Rectal smooth muscle tissue (tissue), 1 donor: Measurements from ENCODE around the gene ACVRL1.

ENCODE experiments used
- H3K27ac ChIP-seq: one replicate; pipeline ENCODE4 v1.7.0; 2013; ENCODE audit warnings: low read depth, low read length, inconsistent platforms
- H3K27me3 ChIP-seq: one replicate; pipeline ENCODE4 v1.7.0; 2013; ENCODE audit warnings: low read length; ENCODE audit not compliant: control insufficient read depth, insufficient read depth
- H3K36me3 ChIP-seq: one replicate; pipeline ENCODE4 v1.7.0; 2013; ENCODE audit warnings: low read length; ENCODE audit not compliant: control insufficient read depth, insufficient read depth
- H3K4me1 ChIP-seq: one replicate; pipeline ENCODE4 v1.7.0; 2013; ENCODE audit warnings: low read length; ENCODE audit not compliant: control insufficient read depth, insufficient read depth
- H3K4me3 ChIP-seq: one replicate; pipeline ENCODE4 v1.7.0; 2013; ENCODE audit warnings: low read length
- H3K9ac ChIP-seq: one replicate; pipeline ENCODE4 v1.7.0; 2013; ENCODE audit warnings: low read length

The ACVRL1 gene

GRCh38 chr12:51893786-51894185 lies 13.5 kb upstream of the ACVRL1 start:
- H3K9ac ChIP-seq = no peak overlapping the region
- no peaks in the 10 kb centered on the region for H3K36me3 ChIP-seq
- no peak overlapping the region for H3K4me3 ChIP-seq
- H3K27ac ChIP-seq = no peak overlapping the region
- H3K4me1 ChIP-seq = no peaks in the 10 kb centered on the region
- no peaks in the 10 kb centered on the region for H3K27me3 ChIP-seq

- no peak overlapping the region for H3K4me3 ChIP-seq
- no peaks in the 10 kb centered on the region for H3K4me1 ChIP-seq
- H3K27ac ChIP-seq = no peak overlapping the region
- H3K27me3 ChIP-seq = no peaks in the 10 kb centered on the region
- H3K36me3 ChIP-seq = no peaks in the 10 kb centered on the region
- no peak overlapping the region for H3K9ac ChIP-seq
These were observed 11.7 kb upstream of the ACVRL1 start for GRCh38 chr12:51895378-51896135.

GRCh38 chr12:51896236-51896635 lies 11.1 kb upstream of the ACVRL1 start:
- no peaks in the 10 kb centered on the region for H3K36me3 ChIP-seq

GRCh38 chr12:51897181-51897580 lies 10.1 kb upstream of the ACVRL1 start:
- Histone ChIP-seq H3K9ac (no peak overlapping the region), H3K27ac (no peak overlapping the region), H3K27me3 (no peaks in the 10 kb centered on the region), H3K4me1 (no peaks in the 10 kb centered on the region), H3K36me3 (no peaks in the 10 kb centered on the region), H3K4me3 (no peak overlapping the region)

More at GRCh38 chr12:51896236-51896635, 11.1 kb upstream of the ACVRL1 start:
- H3K4me3 ChIP-seq = no peak overlapping the region
- H3K27me3 ChIP-seq = no peaks in the 10 kb centered on the region
- no peaks in the 10 kb centered on the region for H3K4me1 ChIP-seq
- no peak overlapping the region for H3K27ac ChIP-seq
- H3K9ac ChIP-seq = no peak overlapping the region

GRCh38 chr12:51898506-51898905 lies 8.8 kb upstream of the ACVRL1 start:
- H3K4me3 ChIP-seq = no peak overlapping the region
- H3K4me1 ChIP-seq = no peaks in the 10 kb centered on the region
- H3K36me3 ChIP-seq = no peaks in the 10 kb centered on the region
- H3K9ac ChIP-seq = no peak overlapping the region
- no peaks in the 10 kb centered on the region for H3K27me3 ChIP-seq
- H3K27ac ChIP-seq = no peak overlapping the region

GRCh38 chr12:51898937-51899336 lies 8.4 kb upstream of the ACVRL1 start:
- no peak overlapping the region for H3K27ac ChIP-seq
- no peaks in the 10 kb centered on the region for H3K27me3 ChIP-seq
- H3K9ac ChIP-seq = no peak overlapping the region
- no peak overlapping the region for H3K4me3 ChIP-seq
- no peaks in the 10 kb centered on the region for H3K36me3 ChIP-seq
- H3K4me1 ChIP-seq = no peaks in the 10 kb centered on the region

- Histone ChIP-seq H3K4me1 (no peaks in the 10 kb centered on the region), H3K27me3 (no peaks in the 10 kb centered on the region), H3K4me3 (no peak overlapping the region), H3K9ac (no peak overlapping the region), H3K27ac (no peak overlapping the region), H3K36me3 (no peaks in the 10 kb centered on the region)
These were observed 6.9 kb upstream of the ACVRL1 start for GRCh38 chr12:51900323-51900889.

GRCh38 chr12:51901121-51901817 lies 6.0 kb upstream of the ACVRL1 start:
- H3K36me3 ChIP-seq = no peaks in the 10 kb centered on the region
- H3K4me1 ChIP-seq = peaks cover 3% of the 10 kb centered on the region
- H3K4me3 ChIP-seq = no peak overlapping the region

GRCh38 chr12:51901881-51902280 lies 5.4 kb upstream of the ACVRL1 start:
- Histone ChIP-seq H3K27me3 (no peaks in the 10 kb centered on the region), H3K36me3 (no peaks in the 10 kb centered on the region), H3K9ac (no peak overlapping the region), H3K4me3 (no peak overlapping the region), H3K27ac (no peak overlapping the region), H3K4me1 (peaks cover 3% of the 10 kb centered on the region)

More at GRCh38 chr12:51901121-51901817, 6.0 kb upstream of the ACVRL1 start:
- Histone ChIP-seq H3K27ac (no peak overlapping the region), H3K27me3 (no peaks in the 10 kb centered on the region), H3K9ac (no peak overlapping the region)

- no peak overlapping the region for H3K4me3 ChIP-seq
- peaks cover 6% of the 10 kb centered on the region for H3K27me3 ChIP-seq
- peak overlapping the region; percentile 79 for H3K27ac ChIP-seq
- no peaks in the 10 kb centered on the region for H3K36me3 ChIP-seq
- H3K9ac ChIP-seq = no peak overlapping the region
- peaks cover 3% of the 10 kb centered on the region for H3K4me1 ChIP-seq
These were observed 2.3 kb upstream of the ACVRL1 start for GRCh38 chr12:51904951-51905470.

GRCh38 chr12:51905471-51906429 lies 1.6 kb upstream of the ACVRL1 start:
- H3K4me3 ChIP-seq = peak overlapping the region; percentile 19
- H3K4me1 ChIP-seq = peaks cover 3% of the 10 kb centered on the region
- H3K36me3 ChIP-seq = no peaks in the 10 kb centered on the region
- no peak overlapping the region for H3K9ac ChIP-seq
- H3K27ac ChIP-seq = peak overlapping the region; percentile 79
- H3K27me3 ChIP-seq = peaks cover 6% of the 10 kb centered on the region
